HepG2 (cell line): ENCODE results near the gene TMCC1. TPM values are rescaled to one million over a fixed set of nuclear protein-coding genes. Genes with fewer than 3 reads are reported as not detected.
A peak's percentile ranks its signal among the peaks of the same experiment; 100 is the strongest.

Experiments
- AHR ChIP-seq: IDR thresholded peaks from 2 replicates; pipeline ENCODE4 v1.6.1; 2018; ENCODE audit warnings: missing genetic modification reagents, missing compliant biosample characterization
- CTCF ChIP-seq: sonication (generic); formaldehyde crosslinking; IDR thresholded peaks from 2 replicates; pipeline ENCODE4 v1.5.0; 2020; ENCODE audit warnings: mild to moderate bottlenecking, missing genetic modification reagents, moderate library complexity
- DMAP1 ChIP-seq: IDR thresholded peaks from 2 replicates; pipeline ENCODE4 v1.6.1; 2016
- ELF3 ChIP-seq: IDR thresholded peaks from 2 replicates; pipeline ENCODE4 v1.6.1; 2016; ENCODE audit warnings: missing genetic modification reagents, missing compliant biosample characterization
- HNF4A ChIP-seq: sonication (generic); formaldehyde crosslinking; IDR thresholded peaks from 2 replicates; pipeline ENCODE4 v1.4.0; 2020; ENCODE audit warnings: missing genetic modification reagents
- ISL2 ChIP-seq: sonication (generic); formaldehyde crosslinking; IDR thresholded peaks from 2 replicates; pipeline ENCODE4 v1.5.0; 2020; ENCODE audit warnings: missing genetic modification reagents
- KDM5B ChIP-seq: sonication (generic); formaldehyde crosslinking; IDR thresholded peaks from 2 replicates; pipeline ENCODE4 v1.4.0; 2020; ENCODE audit warnings: missing genetic modification reagents, mild to moderate bottlenecking, borderline replicate concordance
- KLF13 ChIP-seq: sonication (generic); formaldehyde crosslinking; IDR thresholded peaks from 2 replicates; pipeline ENCODE4 v1.4.0; 2020; ENCODE audit warnings: mild to moderate bottlenecking, missing genetic modification reagents
- NR2F2 ChIP-seq: IDR thresholded peaks from 2 replicates; pipeline ENCODE4 v1.6.1; 2012; ENCODE audit warnings: low read depth, inconsistent platforms, borderline replicate concordance
- PCBP2 ChIP-seq: fragments of 200-400 bp; formaldehyde crosslinking; optimal IDR thresholded peaks from 2 replicates; pipeline ENCODE3; 2018; ENCODE audit warnings: low read length, low read depth; ENCODE audit not compliant: poor library complexity, severe bottlenecking
- POLR2AphosphoS5 ChIP-seq: IDR thresholded peaks from 2 replicates; pipeline ENCODE4 v1.6.1; 2012; ENCODE audit warnings: low read depth, low read length
- PTBP1 ChIP-seq: fragments of 200-400 bp; formaldehyde crosslinking; IDR thresholded peaks from 2 replicates; pipeline ENCODE4 v1.6.1; 2018; ENCODE audit warnings: low read length, low read depth; ENCODE audit not compliant: poor library complexity, severe bottlenecking
- RFXAP ChIP-seq: sonication (generic); formaldehyde crosslinking; IDR thresholded peaks from 2 replicates; pipeline ENCODE4 v1.4.0; 2020; ENCODE audit warnings: missing genetic modification reagents, borderline replicate concordance
- SIN3B ChIP-seq: fragments of 150-350 bp; IDR thresholded peaks from 2 replicates; pipeline ENCODE4 v1.6.1; 2014; ENCODE audit warnings: low read length
- SYNCRIP ChIP-seq: fragments of 200-400 bp; formaldehyde crosslinking; IDR thresholded peaks from 2 replicates; pipeline ENCODE4 v1.6.1; 2018; ENCODE audit warnings: mild to moderate bottlenecking, low read depth, low read length; ENCODE audit not compliant: insufficient read depth
- TEAD3 ChIP-seq: optimal IDR thresholded peaks from 2 replicates; pipeline ENCODE3; 2016; ENCODE audit warnings: borderline replicate concordance
- UBTF ChIP-seq: sonication (generic); formaldehyde crosslinking; IDR thresholded peaks from 2 replicates; pipeline ENCODE4 v1.4.0; 2020; ENCODE audit warnings: mild to moderate bottlenecking, missing genetic modification reagents
- ZBTB7B ChIP-seq: sonication (generic); formaldehyde crosslinking; IDR thresholded peaks from 2 replicates; pipeline ENCODE4 v1.4.0; 2020; ENCODE audit warnings: missing genetic modification reagents
- ZFP36 ChIP-seq: fragments of 150-350 bp; IDR thresholded peaks from 2 replicates; pipeline ENCODE4 v1.6.1; 2018; ENCODE audit warnings: borderline replicate concordance, low read length, low read depth; ENCODE audit not compliant: partially characterized antibody
- ZNF121 ChIP-seq: sonication (generic); formaldehyde crosslinking; IDR thresholded peaks from 2 replicates; pipeline ENCODE4 v1.5.0; 2020; ENCODE audit warnings: mild to moderate bottlenecking, missing genetic modification reagents
- ZNF704 ChIP-seq: sonication (generic); formaldehyde crosslinking; IDR thresholded peaks from 2 replicates; pipeline ENCODE4 v1.8.1; 2023; ENCODE audit warnings: mild to moderate bottlenecking, inconsistent platforms, moderate library complexity, missing genetic modification reagents, borderline replicate concordance
- ZNF709 ChIP-seq: sonication (generic); formaldehyde crosslinking; IDR thresholded peaks from 2 replicates; pipeline ENCODE4 v1.5.0; 2020; ENCODE audit warnings: mild to moderate bottlenecking, missing genetic modification reagents
- ZNF768 ChIP-seq: sonication (generic); formaldehyde crosslinking; IDR thresholded peaks from 2 replicates; pipeline ENCODE4 v1.4.0; 2020; ENCODE audit warnings: missing genetic modification reagents
- ZNF790 ChIP-seq: sonication (generic); formaldehyde crosslinking; IDR thresholded peaks from 2 replicates; pipeline ENCODE4 v1.8.0; 2022; ENCODE audit warnings: missing genetic modification reagents, mild to moderate bottlenecking, borderline replicate concordance
- ZSCAN22 ChIP-seq: sonication (generic); formaldehyde crosslinking; IDR thresholded peaks from 2 replicates; pipeline ENCODE4 v1.4.0; 2020; ENCODE audit warnings: mild to moderate bottlenecking, missing genetic modification reagents
- polyA plus RNA-seq, 8 experiments: library from polyadenylated mRNA; depleted of rRNA in 3 of 8; stranded (reverse) in 7 of 8; unstranded in 1 of 8; fragments of >200 nt; fragmentation: Illumina TruSeq in 4 of 8; extraction: Trizol in 4 of 8; gene quantifications; 2 replicates each; pipeline versions ENCODE4 v1.2.1 to v1.2.3, GENCODE V29; 2011 to 2016; ENCODE audit warnings: low read depth in 4 of 8, missing spikeins in 1 of 8, mixed read lengths in 1 of 8; ENCODE audit not compliant: insufficient read depth in 1 of 8
- total RNA-seq, 5 experiments: library from RNA; depleted of rRNA; stranded (reverse); fragments of >200 nt; fragmentation: Illumina TruSeq; extraction: Trizol; gene quantifications; 2 replicates each; pipeline ENCODE4 v1.2.3, GENCODE V29; 2016; ENCODE audit warnings: low read depth in 1 of 5
- TF ChIP-seq, protein P1 (sequence below): IDR thresholded peaks from 2 replicates; pipeline ENCODE4 v1.6.1; 2016; ENCODE audit warnings: missing compliant biosample characterization, missing genetic modification reagents, borderline replicate concordance

The TMCC1 gene
- total and polyA plus RNA-seq, 2 of the 13 experiments (the other 11 are each of a cell fraction or from before 2014, with no cell fraction given) = 12.1 to 264 TPM

DNA sequence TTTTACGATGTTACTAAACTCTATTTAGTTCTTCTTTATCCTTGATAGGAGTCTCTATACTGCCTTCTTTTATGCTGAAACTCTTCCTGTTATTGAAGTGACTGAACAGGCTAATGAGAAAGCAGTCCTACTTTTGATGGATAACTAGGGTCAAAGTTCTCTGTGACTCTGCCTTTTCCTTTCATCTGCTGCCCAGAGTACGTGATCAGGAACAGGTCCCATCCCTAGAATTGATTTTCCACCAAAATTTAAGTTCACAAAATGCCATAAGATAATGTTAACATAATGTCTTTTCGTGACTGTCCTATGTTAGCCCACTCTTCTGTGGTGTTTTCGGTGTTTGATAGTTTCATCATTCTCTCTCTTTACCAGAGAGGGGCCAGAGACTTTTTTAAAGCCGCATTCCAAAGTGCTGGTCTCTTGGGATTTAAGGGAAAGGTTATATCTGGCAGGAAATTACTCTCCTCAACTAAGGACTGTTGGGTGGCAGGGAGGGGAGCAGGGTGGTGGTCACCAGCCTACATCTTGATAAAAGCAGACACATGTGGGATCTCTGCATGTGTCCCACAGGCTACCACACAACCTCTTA, 236.8 kb downstream of the TMCC1 start (continued):
- TF ChIP-seq UBTF (CRISPR knock-in tag) (no peak), AHR (no peak; the same call in 1 of the 2 replicates), HNF4A (CRISPR knock-in tag) (peak; percentile 89), TEAD3 (peak; percentile 80), NR2F2 (peak; percentile 76), ZSCAN22 (CRISPR knock-in tag) (no peak), ZNF768 (no peak), POLR2AphosphoS5 (peak; percentile 97), PCBP2 (no peak), SIN3B (no peak), KDM5B (CRISPR knock-in tag) (no peak), SYNCRIP (no peak), DMAP1 (CRISPR knock-in tag) (peak; percentile 74; the same call in 1 of the 2 replicates), PTBP1 (no peak), ZNF121 (no peak), RFXAP (CRISPR knock-in tag) (no peak), ZFP36 (no peak), ZNF704 (CRISPR knock-in tag) (no peak), CTCF (CRISPR knock-in tag) (no peak), ELF3 (peak; percentile 93; the same call in 1 of the 2 replicates), KLF13 (CRISPR knock-in tag) (no peak), ZNF790 (CRISPR knock-in tag) (no peak), ZBTB7B (CRISPR knock-in tag) (peak; percentile 44; the same call in 1 of the 2 replicates), ISL2 (CRISPR knock-in tag) (peak; percentile 90), ZNF709 (CRISPR knock-in tag) (no peak)
- TF ChIP-seq, protein P1, sequence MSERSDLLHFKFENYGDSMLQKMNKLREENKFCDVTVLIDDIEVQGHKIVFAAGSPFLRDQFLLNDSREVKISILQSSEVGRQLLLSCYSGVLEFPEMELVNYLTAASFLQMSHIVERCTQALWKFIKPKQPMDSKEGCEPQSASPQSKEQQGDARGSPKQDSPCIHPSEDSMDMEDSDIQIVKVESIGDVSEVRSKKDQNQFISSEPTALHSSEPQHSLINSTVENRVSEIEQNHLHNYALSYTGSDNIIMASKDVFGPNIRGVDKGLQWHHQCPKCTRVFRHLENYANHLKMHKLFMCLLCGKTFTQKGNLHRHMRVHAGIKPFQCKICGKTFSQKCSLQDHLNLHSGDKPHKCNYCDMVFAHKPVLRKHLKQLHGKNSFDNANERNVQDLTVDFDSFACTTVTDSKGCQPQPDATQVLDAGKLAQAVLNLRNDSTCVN (CRISPR knock-in tag) = 0 out of 2 replicates have a peak, but pooled peaks have one; percentile 22
